H9 (cell line): ENCODE data around the gene DOC2B. TPM values are rescaled to one million over a fixed set of nuclear protein-coding genes. Genes with fewer than 3 reads are reported as not detected.

Experiments used
- DNase-seq: peaks from one replicate; pipeline ENCODE4 v3.0.0-alpha.2; 2017
- H2AFZ ChIP-seq: one replicate; pipeline ENCODE4 v1.6.1; 2013; ENCODE audit warnings: mild to moderate bottlenecking, low read length, control low read depth, moderate library complexity
- H2AK5ac ChIP-seq: 2 replicates; pipeline ENCODE4 v1.6.1; 2013; ENCODE audit warnings: low read length, control low read depth, mixed read lengths; ENCODE audit not compliant: insufficient read length
- H2BK120ac ChIP-seq: one replicate; pipeline ENCODE4 v1.6.1; 2013; ENCODE audit warnings: low read depth, mild to moderate bottlenecking, low read length, control low read depth, inconsistent platforms; ENCODE audit not compliant: poor library complexity, severe bottlenecking
- H2BK12ac ChIP-seq: 2 replicates; pipeline ENCODE4 v1.6.1; 2013; ENCODE audit warnings: low read length, control low read depth, mixed read lengths, low read depth; ENCODE audit not compliant: insufficient read length
- H2BK15ac ChIP-seq: 2 replicates; pipeline ENCODE4 v1.6.1; 2013; ENCODE audit warnings: low read depth, low read length, control low read depth
- H2BK20ac ChIP-seq: one replicate; pipeline ENCODE4 v1.6.1; 2013; ENCODE audit warnings: low read depth, mild to moderate bottlenecking, low read length, control low read depth, inconsistent platforms; ENCODE audit not compliant: poor library complexity, severe bottlenecking
- H2BK5ac ChIP-seq: 2 replicates; pipeline ENCODE4 v1.6.1; 2013; ENCODE audit warnings: low read length, control low read depth, mixed read lengths; ENCODE audit not compliant: insufficient read length
- H3K14ac ChIP-seq: 2 replicates; pipeline ENCODE4 v1.6.1; 2013; ENCODE audit warnings: low read length, control low read depth; ENCODE audit not compliant: insufficient read depth
- H3K18ac ChIP-seq: 2 replicates; pipeline ENCODE4 v1.6.1; 2013; ENCODE audit warnings: low read depth, mild to moderate bottlenecking, mixed read lengths, low read length, control low read depth; ENCODE audit not compliant: insufficient read length
- H3K23ac ChIP-seq: 2 replicates; pipeline ENCODE4 v1.6.1; 2013; ENCODE audit warnings: low read length, control low read depth, mixed read lengths, low read depth; ENCODE audit not compliant: insufficient read length
- H3K23me2 ChIP-seq: 2 replicates; pipeline ENCODE4 v1.6.1; 2013; ENCODE audit warnings: low read depth, mild to moderate bottlenecking, mixed read lengths, low read length, control low read depth; ENCODE audit not compliant: insufficient read length, poor library complexity, severe bottlenecking
- H3K27ac ChIP-seq: 2 replicates; pipeline ENCODE4 v1.5.1; 2013; ENCODE audit warnings: low read length, control low read depth, mixed read lengths, low read depth; ENCODE audit not compliant: insufficient read length
- H3K27me3 ChIP-seq: 2 replicates; pipeline ENCODE4 v1.6.1; 2013; ENCODE audit warnings: low read length, control low read depth, inconsistent platforms; ENCODE audit not compliant: insufficient read depth
- H3K4ac ChIP-seq: 2 replicates; pipeline ENCODE4 v1.6.1; 2013; ENCODE audit warnings: low read depth, mild to moderate bottlenecking, control low read depth, inconsistent platforms, low read length, moderate library complexity
- H3K4me1 ChIP-seq: 2 replicates; pipeline ENCODE4 v1.6.1; 2013; ENCODE audit warnings: low read length, control low read depth, inconsistent platforms; ENCODE audit not compliant: insufficient read depth
- H3K4me2 ChIP-seq: 2 replicates; pipeline ENCODE4 v1.6.1; 2013; ENCODE audit warnings: low read length, control low read depth, mixed read lengths; ENCODE audit not compliant: insufficient read length, insufficient read depth
- H3K56ac ChIP-seq: 2 replicates; pipeline ENCODE4 v1.6.1; 2013; ENCODE audit warnings: low read depth, mild to moderate bottlenecking, mixed read lengths, low read length, control low read depth; ENCODE audit not compliant: insufficient read length
- H3K79me1 ChIP-seq: 2 replicates; pipeline ENCODE4 v1.6.1; 2013; ENCODE audit warnings: low read depth, mild to moderate bottlenecking, moderate library complexity, low read length, control low read depth, inconsistent platforms; ENCODE audit not compliant: insufficient read depth, poor library complexity, severe bottlenecking
- H3K79me2 ChIP-seq: 2 replicates; pipeline ENCODE4 v1.6.1; 2013; ENCODE audit warnings: low read length, control low read depth, inconsistent platforms; ENCODE audit not compliant: insufficient read depth
- H3K9ac ChIP-seq: 2 replicates; pipeline ENCODE4 v1.6.1; 2013; ENCODE audit warnings: low read length, control low read depth, mixed read lengths; ENCODE audit not compliant: insufficient read length; ENCODE audit errors: extremely low read depth
- H3K9me3 ChIP-seq: one replicate; pipeline ENCODE4 v1.6.1; 2013; ENCODE audit warnings: low read depth, low read length, inconsistent platforms; ENCODE audit not compliant: control insufficient read depth
- H3T11ph ChIP-seq: one replicate; pipeline ENCODE4 v1.6.1; 2013; ENCODE audit warnings: mild to moderate bottlenecking, low read length, control low read depth, inconsistent platforms
- H4K20me1 ChIP-seq: one replicate; pipeline ENCODE4 v1.6.1; 2013; ENCODE audit not compliant: control insufficient read depth, insufficient read length, insufficient read depth
- H4K5ac ChIP-seq: 2 replicates; pipeline ENCODE4 v1.6.1; 2013; ENCODE audit warnings: low read depth, mild to moderate bottlenecking, mixed read lengths, low read length, control low read depth; ENCODE audit not compliant: insufficient read length
- H4K8ac ChIP-seq: replicated peaks from 2 replicates; pipeline ENCODE4 v1.6.1; 2013; ENCODE audit warnings: low read length, control low read depth, mixed read lengths, low read depth; ENCODE audit not compliant: insufficient read length
- H4K91ac ChIP-seq: 2 replicates; pipeline ENCODE4 v1.6.1; 2013; ENCODE audit warnings: low read depth, mild to moderate bottlenecking, moderate library complexity, mixed read lengths, low read length, control low read depth; ENCODE audit not compliant: insufficient read length
- H3K27ac Mint-ChIP-seq, 3 experiments: 2 replicates in 2 of 3; 3 replicates in 1 of 3; pipeline ENCODE4 v1.8.0; 2020 to 2021; ENCODE audit warnings: mixed read lengths in 3 of 3, mild to moderate bottlenecking in 1 of 3, moderate library complexity in 1 of 3
- H3K27me3 Mint-ChIP-seq: 2 replicates; pipeline ENCODE4 v1.8.0; 2021; ENCODE audit warnings: low read depth, mild to moderate bottlenecking, moderate library complexity, mixed read lengths
- H3K36me3 Mint-ChIP-seq, 3 experiments: 2 replicates in 2 of 3; 3 replicates in 1 of 3; pipeline ENCODE4 v1.8.0; 2020 to 2021; ENCODE audit warnings: low read depth in 3 of 3, mixed read lengths in 3 of 3; ENCODE audit not compliant: insufficient read depth in 1 of 3
- H3K4me1 Mint-ChIP-seq, 2 experiments: 2 replicates each; pipeline ENCODE4 v1.8.0; 2020; ENCODE audit warnings: mixed read lengths in 2 of 2
- H3K4me3 Mint-ChIP-seq, 2 experiments: 2 replicates in 1 of 2; 3 replicates in 1 of 2; pipeline ENCODE4 v1.8.0; 2020 to 2021; ENCODE audit warnings: mild to moderate bottlenecking in 2 of 2, mixed read lengths in 2 of 2, moderate library complexity in 1 of 2
- H3K9me3 Mint-ChIP-seq, 2 experiments: 2 replicates in 1 of 2; 3 replicates in 1 of 2; pipeline ENCODE4 v1.8.0; 2020; ENCODE audit warnings: mild to moderate bottlenecking in 2 of 2, mixed read lengths in 2 of 2, moderate library complexity in 1 of 2
- WGBS: extraction: QIAGEN DNeasy Blood & Tissue Kit; methylation state at CpG from one replicate; pipeline ENCODE4 v1.1.7; 2013; ENCODE audit warnings: missing lambda C conversion rate, low lambda C conversion rate, mixed read lengths; ENCODE audit not compliant: insufficient read length; ENCODE audit errors: extremely low coverage; 5-methylcytosine and 5-hydroxymethylcytosine counted together
- total RNA-seq: library from RNA; stranded (reverse); gene quantifications from 2 replicates; pipeline ENCODE4 v1.2.1, GENCODE V29; 2021
- TF ChIP-seq, protein P1 (sequence below): fragments of 200-600 bp; sonication (generic); conservative IDR thresholded peaks from 3 replicates; pipeline ENCODE4 v1.8.0; 2021; ENCODE audit warnings: antibody characterized with exemption, mild to moderate bottlenecking

Gene DOC2B
- total RNA-seq, 1 experiment from 2014 or later, result 2.1 TPM

DNA sequence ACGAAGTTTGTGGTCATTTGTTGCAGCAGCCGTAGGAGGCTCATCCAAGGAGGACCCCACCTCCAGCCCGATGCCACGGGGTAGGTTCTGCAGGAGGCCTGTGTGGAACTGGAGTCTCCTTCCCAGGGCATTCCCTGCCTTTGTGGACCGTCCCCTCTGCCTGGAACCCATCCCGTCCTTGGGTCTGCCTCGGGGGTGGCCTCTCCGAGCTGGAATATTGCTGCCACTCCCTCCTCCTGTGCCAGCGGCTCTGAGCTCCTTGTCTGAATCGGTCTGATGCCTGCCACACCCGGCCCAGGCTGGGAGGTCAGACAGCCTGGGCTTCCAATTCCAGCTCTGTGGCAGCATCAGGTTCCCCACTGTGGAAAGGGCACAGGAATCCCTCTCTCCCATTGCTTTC lies 18.8 kb downstream of the DOC2B start:
- H2AFZ ChIP-seq, result no peak overlapping the region
- TF ChIP-seq, protein P1, sequence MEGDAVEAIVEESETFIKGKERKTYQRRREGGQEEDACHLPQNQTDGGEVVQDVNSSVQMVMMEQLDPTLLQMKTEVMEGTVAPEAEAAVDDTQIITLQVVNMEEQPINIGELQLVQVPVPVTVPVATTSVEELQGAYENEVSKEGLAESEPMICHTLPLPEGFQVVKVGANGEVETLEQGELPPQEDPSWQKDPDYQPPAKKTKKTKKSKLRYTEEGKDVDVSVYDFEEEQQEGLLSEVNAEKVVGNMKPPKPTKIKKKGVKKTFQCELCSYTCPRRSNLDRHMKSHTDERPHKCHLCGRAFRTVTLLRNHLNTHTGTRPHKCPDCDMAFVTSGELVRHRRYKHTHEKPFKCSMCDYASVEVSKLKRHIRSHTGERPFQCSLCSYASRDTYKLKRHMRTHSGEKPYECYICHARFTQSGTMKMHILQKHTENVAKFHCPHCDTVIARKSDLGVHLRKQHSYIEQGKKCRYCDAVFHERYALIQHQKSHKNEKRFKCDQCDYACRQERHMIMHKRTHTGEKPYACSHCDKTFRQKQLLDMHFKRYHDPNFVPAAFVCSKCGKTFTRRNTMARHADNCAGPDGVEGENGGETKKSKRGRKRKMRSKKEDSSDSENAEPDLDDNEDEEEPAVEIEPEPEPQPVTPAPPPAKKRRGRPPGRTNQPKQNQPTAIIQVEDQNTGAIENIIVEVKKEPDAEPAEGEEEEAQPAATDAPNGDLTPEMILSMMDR, result no peak
- H3K79me1 ChIP-seq, result no peaks in the 10 kb centered on the region
- no peak overlapping the region for H3T11ph ChIP-seq
- no peak overlapping the region for H2BK15ac ChIP-seq
- H3K56ac ChIP-seq, result no peak overlapping the region
- no peak overlapping the region for H3K4me2 ChIP-seq
- H4K20me1 ChIP-seq, result no peaks in the 10 kb centered on the region
- H2BK12ac ChIP-seq, result no peak overlapping the region
- no peak overlapping the region for H3K9ac ChIP-seq
- no peak overlapping the region for H2BK20ac ChIP-seq
- no peak overlapping the region for H2BK120ac ChIP-seq
- no peak overlapping the region for H4K5ac ChIP-seq
- H3K36me3 Mint-ChIP-seq, result no peaks in the 10 kb centered on the region
- H3K9me3 ChIP-seq, result no peaks in the 10 kb centered on the region
- no peak overlapping the region for H3K27ac Mint-ChIP-seq
- no peaks in the 10 kb centered on the region for H3K23me2 ChIP-seq
- no peak overlapping the region for H3K14ac ChIP-seq
- H3K4me3 Mint-ChIP-seq, result no peak overlapping the region
- no peak overlapping the region for H3K23ac ChIP-seq
- no peak overlapping the region for H2AK5ac ChIP-seq
- no peaks in the 10 kb centered on the region; the same call in none of the 2 replicates for H3K27me3 Mint-ChIP-seq
- no peak overlapping the region for H2BK5ac ChIP-seq
- no peak for DNase-seq
- H3K9me3 Mint-ChIP-seq, result no peaks in the 10 kb centered on the region
- H3K79me2 ChIP-seq, result no peaks in the 10 kb centered on the region
- WGBS, result no CpG with 5 or more reads among the region's 11 CpGs
- H3K18ac ChIP-seq, result no peak overlapping the region
- no peaks in the 10 kb centered on the region for H3K4me1 ChIP-seq
- no peak overlapping the region for H4K8ac ChIP-seq
- H3K27ac ChIP-seq, result no peak overlapping the region
- peaks cover 2 to 4% of the 10 kb centered on the region in 2 experiments; a peak in 2 of 4 replicates for H3K4me1 Mint-ChIP-seq
- no peaks in the 10 kb centered on the region for H3K27me3 ChIP-seq
- no peak overlapping the region for H4K91ac ChIP-seq
- H3K4ac ChIP-seq, result no peak overlapping the region
